Activated CD8-positive, alpha-beta T cell treated with anti-CD3 and anti-CD28 coated beads for 36 hours (primary cell): ENCODE results near the gene SORCS2. TPM values are rescaled to one million over a fixed set of nuclear protein-coding genes. Genes with fewer than 3 reads are reported as not detected.

ENCODE experiments used
- ATAC-seq: fragments of 200-7000 bp; cut with Tn5 transposase; one replicate; pipeline ENCODE4 v1.10.0; 2021; ENCODE audit warnings: mild to moderate bottlenecking, moderate library complexity
- CTCF ChIA-PET: fragments of 350-600 bp; sonication (Branson Sonifier 250); formaldehyde crosslinking; loops from one replicate; lab custom pipeline; 2021; ENCODE audit warnings: antibody characterized with exemption; lab: Charles Lee
- POLR2A ChIA-PET: fragments of 350-600 bp; sonication (Branson Sonifier 250); formaldehyde crosslinking; loops from one replicate; lab custom pipeline; 2021; ENCODE audit warnings: antibody characterized with exemption; lab: Charles Lee
- DNase-seq: peaks from one replicate; pipeline ENCODE4 v3.0.0-alpha.2; 2020
- H3K27ac Mint-ChIP-seq: one replicate; pipeline ENCODE4 v1.8.0; 2021; ENCODE audit warnings: mild to moderate bottlenecking, mixed read lengths
- H3K27me3 Mint-ChIP-seq: one replicate; pipeline ENCODE4 v1.8.0; 2021; ENCODE audit warnings: mixed read lengths
- H3K36me3 Mint-ChIP-seq: one replicate; pipeline ENCODE4 v1.8.0; 2021; ENCODE audit warnings: low read depth, mixed read lengths
- H3K4me1 Mint-ChIP-seq: one replicate; pipeline ENCODE4 v1.8.0; 2021; ENCODE audit warnings: low read depth, mixed read lengths
- H3K4me3 Mint-ChIP-seq: one replicate; pipeline ENCODE4 v1.8.0; 2021; ENCODE audit warnings: mild to moderate bottlenecking, moderate library complexity, mixed read lengths
- H3K9me3 Mint-ChIP-seq: one replicate; pipeline ENCODE4 v1.8.0; 2021; ENCODE audit warnings: mixed read lengths
- intact Hi-C: fragments of 100-400 bp; cut with micrococcal nuclease; formaldehyde crosslinking; loops from one replicate; pipeline ENCODE4 v1.10.0; 2022
- total RNA-seq, 2 experiments: library from RNA; stranded (reverse); gene quantifications; one replicate each; pipeline ENCODE4 v1.2.3, GENCODE V29; 2021
- TF ChIP-seq, protein P1 (sequence below): fragments of 200-600 bp; IDR thresholded peaks from one replicate; pipeline ENCODE4 v1.8.0; 2022; ENCODE audit warnings: antibody characterized with exemption, mild to moderate bottlenecking

Gene SORCS2
- total RNA-seq, 2 experiments from 2014 or later: 0.05 TPM; not detected in 1

DNA sequence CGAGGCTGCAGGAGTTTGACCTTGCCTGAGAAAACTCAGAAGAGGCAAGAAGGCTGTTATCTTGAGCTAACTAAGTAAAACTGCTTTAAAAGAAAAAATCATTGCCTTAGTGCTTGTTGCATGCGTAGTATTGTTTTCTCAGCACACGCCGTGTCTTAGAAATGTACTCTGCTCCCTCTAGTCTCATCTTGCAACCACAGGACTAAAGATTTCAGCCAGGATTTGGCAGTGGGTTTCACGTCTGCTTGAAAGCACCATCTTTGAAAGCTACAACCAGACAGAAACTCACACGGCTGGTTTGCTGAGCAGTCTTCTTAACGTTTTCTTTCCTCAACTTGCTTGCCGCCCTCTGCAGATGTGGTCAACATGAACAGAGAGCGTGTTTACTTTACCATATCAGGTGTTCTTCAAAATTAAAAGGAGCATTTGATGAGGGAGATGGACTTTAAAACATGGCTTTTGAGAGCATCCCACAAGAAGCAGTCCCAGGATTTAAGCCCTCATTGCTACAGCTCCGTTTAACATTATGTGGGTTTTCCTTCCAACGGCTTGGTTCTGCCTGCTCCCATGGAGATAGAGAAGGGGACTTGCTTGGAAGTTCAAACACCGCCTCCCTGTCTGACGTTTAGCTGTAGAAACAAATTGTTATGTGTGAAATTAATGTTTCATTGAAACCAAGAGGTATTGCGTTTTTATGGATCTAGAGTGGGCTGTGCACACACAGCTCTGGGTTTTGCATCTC is 3.4 kb downstream of the SORCS2 start:
- TF ChIP-seq, protein P1, sequence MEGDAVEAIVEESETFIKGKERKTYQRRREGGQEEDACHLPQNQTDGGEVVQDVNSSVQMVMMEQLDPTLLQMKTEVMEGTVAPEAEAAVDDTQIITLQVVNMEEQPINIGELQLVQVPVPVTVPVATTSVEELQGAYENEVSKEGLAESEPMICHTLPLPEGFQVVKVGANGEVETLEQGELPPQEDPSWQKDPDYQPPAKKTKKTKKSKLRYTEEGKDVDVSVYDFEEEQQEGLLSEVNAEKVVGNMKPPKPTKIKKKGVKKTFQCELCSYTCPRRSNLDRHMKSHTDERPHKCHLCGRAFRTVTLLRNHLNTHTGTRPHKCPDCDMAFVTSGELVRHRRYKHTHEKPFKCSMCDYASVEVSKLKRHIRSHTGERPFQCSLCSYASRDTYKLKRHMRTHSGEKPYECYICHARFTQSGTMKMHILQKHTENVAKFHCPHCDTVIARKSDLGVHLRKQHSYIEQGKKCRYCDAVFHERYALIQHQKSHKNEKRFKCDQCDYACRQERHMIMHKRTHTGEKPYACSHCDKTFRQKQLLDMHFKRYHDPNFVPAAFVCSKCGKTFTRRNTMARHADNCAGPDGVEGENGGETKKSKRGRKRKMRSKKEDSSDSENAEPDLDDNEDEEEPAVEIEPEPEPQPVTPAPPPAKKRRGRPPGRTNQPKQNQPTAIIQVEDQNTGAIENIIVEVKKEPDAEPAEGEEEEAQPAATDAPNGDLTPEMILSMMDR: no peak
- ChIA-PET POLR2A (no interaction called here), CTCF (interaction anchor here (1.1 to 2.4 kb wide), 2 partner anchors 140 to 524 kb away, joined by 7 read pairs; no protein-coding TSS in a partner anchor)
- Mint-ChIP-seq H3K27me3 (peaks cover 21% of the 10 kb centered on the region), H3K9me3 (no peaks in the 10 kb centered on the region), H3K27ac (no peak overlapping the region), H3K4me3 (no peak overlapping the region), H3K4me1 (peaks cover 2% of the 10 kb centered on the region), H3K36me3 (no peaks in the 10 kb centered on the region)
- DNase-seq (no peak), ATAC-seq (no peak)
- intact Hi-C loops: no loop called here

DNA sequence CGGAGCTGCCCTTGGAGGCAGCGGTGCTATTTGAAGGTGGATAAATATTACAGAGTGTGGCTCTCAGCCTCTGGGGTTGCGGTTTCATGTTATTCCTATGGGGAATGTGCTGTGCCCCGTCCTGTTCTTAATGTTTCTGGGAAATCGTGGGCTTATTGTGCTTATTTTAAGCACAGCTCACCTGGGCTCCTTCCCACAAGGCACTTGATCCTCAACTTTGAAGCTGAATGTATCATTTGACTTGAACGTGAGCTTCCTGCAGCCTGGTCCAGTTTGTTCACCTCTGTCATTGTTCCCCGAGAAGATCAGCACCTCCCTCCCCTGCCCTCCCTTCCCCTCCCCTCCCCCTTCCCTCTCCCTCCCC is 3.9 kb downstream of the SORCS2 start:
- intact Hi-C loops: no loop called here
- DNase-seq: no peak
- ChIA-PET CTCF (interaction anchor here (1.1 to 2.4 kb wide), 2 partner anchors 139 to 524 kb away, joined by 7 read pairs; no protein-coding TSS in a partner anchor), POLR2A (no interaction called here)
- H3K4me3 Mint-ChIP-seq: no peak overlapping the region
- no peaks in the 10 kb centered on the region for H3K36me3 Mint-ChIP-seq
- H3K27ac Mint-ChIP-seq: no peak overlapping the region
- TF ChIP-seq, protein P1: no peak
- no peaks in the 10 kb centered on the region for H3K9me3 Mint-ChIP-seq
- peaks cover 24% of the 10 kb centered on the region for H3K27me3 Mint-ChIP-seq
- peaks cover 2% of the 10 kb centered on the region for H3K4me1 Mint-ChIP-seq
- ATAC-seq: no peak

DNA sequence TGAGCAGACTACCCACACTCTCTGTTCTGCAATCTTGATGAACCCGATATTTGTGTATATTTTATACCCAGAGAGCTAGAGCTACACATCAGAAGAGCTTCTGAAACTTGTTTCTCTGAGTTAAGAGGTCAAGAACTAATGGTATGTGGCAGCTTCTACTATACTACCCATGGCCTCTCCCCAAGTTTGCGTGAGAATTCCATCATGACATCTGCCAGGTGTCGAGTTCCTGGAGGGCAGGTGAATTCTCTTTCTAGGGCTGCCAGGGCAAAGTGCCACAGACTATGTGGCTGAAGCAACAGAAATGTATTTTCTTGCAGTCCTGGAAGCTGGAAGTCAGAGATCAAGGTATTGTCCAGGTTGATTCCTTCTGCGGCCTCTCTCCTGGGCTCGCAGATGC is 4.4 kb downstream of the SORCS2 start:
- no peak overlapping the region for H3K4me3 Mint-ChIP-seq
- ChIA-PET POLR2A (no interaction called here), CTCF (no interaction called here)
- peaks cover 2% of the 10 kb centered on the region for H3K4me1 Mint-ChIP-seq
- no peak overlapping the region for H3K27ac Mint-ChIP-seq
- intact Hi-C loops: no loop called here
- ATAC-seq (no peak), DNase-seq (no peak)
- peaks cover 24% of the 10 kb centered on the region for H3K27me3 Mint-ChIP-seq
- TF ChIP-seq, protein P1: no peak
- no peaks in the 10 kb centered on the region for H3K36me3 Mint-ChIP-seq
- H3K9me3 Mint-ChIP-seq: no peaks in the 10 kb centered on the region

DNA sequence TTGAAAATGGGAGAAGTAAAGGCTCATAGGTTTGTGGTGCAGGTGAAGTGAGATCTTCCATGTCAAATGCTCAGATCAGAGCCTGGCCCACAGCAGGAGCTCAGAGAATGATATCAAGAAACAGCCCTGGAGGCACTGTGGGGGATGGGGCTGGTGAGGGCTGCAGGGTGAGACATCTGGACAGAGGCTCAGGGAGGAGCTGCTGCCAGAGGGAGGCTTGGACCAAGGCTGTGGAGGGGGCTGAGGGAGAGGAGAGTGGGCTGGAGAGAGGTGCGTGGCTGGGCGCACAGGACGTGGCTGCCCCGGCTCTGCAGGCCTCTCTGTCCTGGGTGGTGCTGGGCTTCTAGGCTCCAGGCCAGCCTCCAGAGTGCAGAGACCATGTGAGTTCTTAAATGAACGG is 5.6 kb downstream of the SORCS2 start:
- Mint-ChIP-seq H3K4me1 (peaks cover 2% of the 10 kb centered on the region), H3K4me3 (no peak overlapping the region), H3K9me3 (no peaks in the 10 kb centered on the region), H3K27me3 (peaks cover 24% of the 10 kb centered on the region), H3K27ac (no peak overlapping the region), H3K36me3 (no peaks in the 10 kb centered on the region)
- no peak for ATAC-seq
- ChIA-PET POLR2A (no interaction called here), CTCF (no interaction called here)
- TF ChIP-seq, protein P1: no peak
- no peak for DNase-seq
- intact Hi-C loops: no loop called here

DNA sequence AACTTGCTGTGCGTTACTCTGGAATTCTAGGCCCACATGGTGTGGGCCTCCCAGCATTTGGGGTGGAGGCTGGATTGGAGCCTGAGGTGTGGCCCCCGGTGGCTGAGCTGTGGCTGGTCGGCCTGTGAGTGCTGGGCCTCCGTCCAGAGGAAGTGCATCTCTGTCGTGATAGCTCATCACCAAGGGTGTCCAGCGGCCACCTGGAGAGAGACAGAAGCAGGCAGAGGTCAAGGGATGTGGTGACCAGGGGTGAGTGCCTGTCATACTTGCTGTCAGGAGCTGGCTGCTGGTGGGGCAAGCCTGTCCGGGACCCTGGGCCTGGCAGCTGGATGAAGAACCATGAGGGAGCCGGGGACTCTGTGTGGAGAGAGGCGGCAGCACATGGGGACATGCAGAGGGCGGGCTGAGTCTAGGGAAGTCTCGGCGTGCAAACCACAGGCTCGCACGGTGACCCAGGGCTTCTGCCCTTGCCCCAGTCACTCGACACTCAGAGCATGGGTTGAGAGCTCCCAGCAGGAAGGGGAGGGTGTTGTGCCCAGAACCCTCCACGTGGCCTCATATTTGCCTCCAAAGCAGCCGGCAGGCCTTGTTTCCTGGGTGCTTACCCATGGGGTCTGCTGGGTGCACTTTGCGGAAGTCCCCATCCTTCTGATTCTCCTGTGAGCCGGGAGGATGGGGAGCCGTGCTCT is 6.2 kb downstream of the SORCS2 start:
- CTCF ChIA-PET: no interaction called here

More for the DNA sequence above, 6.2 kb downstream of the SORCS2 start:
- intact Hi-C loops: no loop called here
- Mint-ChIP-seq H3K4me3 (no peak overlapping the region), H3K36me3 (no peaks in the 10 kb centered on the region), H3K9me3 (no peaks in the 10 kb centered on the region), H3K27me3 (peaks cover 19% of the 10 kb centered on the region), H3K4me1 (no peaks in the 10 kb centered on the region), H3K27ac (no peak overlapping the region)
- POLR2A ChIA-PET: interaction anchor here (0.5 kb wide), 1 partner anchor 218 kb away, joined by 3 read pairs; no protein-coding TSS in a partner anchor
- TF ChIP-seq, protein P1: no peak
- DNase-seq (no peak), ATAC-seq (no peak)
